HG03342 (cell line): Measurements from ENCODE around the gene COL3A1.
A peak's percentile ranks its signal among the peaks of the same experiment; 100 is the strongest.

ENCODE experiments used
- ATAC-seq: cut with Tn5 transposase; IDR thresholded peaks from one replicate; pipeline ENCODE4 v1.9.1; 2021; ENCODE audit warnings: mild to moderate bottlenecking, moderate library complexity; ENCODE audit not compliant: unreplicated experiment

Gene COL3A1

GRCh38 chr2:188975497-188976102, 1.4 kb downstream of the COL3A1 start:
- no peak for ATAC-seq

GRCh38 chr2:188976545-188977268, 2.5 kb downstream of the COL3A1 start:
- ATAC-seq, result no peak

GRCh38 chr2:188977317-188977716, 3.1 kb downstream of the COL3A1 start:
- ATAC-seq, result no peak

- peak; percentile 89 for ATAC-seq
Measured at GRCh38 chr2:188978291-188979081, 4.3 kb downstream of the COL3A1 start.

GRCh38 chr2:188979187-188980114, 5.3 kb downstream of the COL3A1 start:
- ATAC-seq, result peak; percentile 4

GRCh38 chr2:188983427-188984064, 9.4 kb downstream of the COL3A1 start:
- no peak for ATAC-seq

GRCh38 chr2:188984065-188984491, 9.9 kb downstream of the COL3A1 start:
- ATAC-seq, result no peak

- no peak for ATAC-seq
Measured at GRCh38 chr2:188984680-188985079, 10.5 kb downstream of the COL3A1 start.

GRCh38 chr2:188986839-188987238, 12.7 kb downstream of the COL3A1 start:
- no peak for ATAC-seq

GRCh38 chr2:188993247-188993646, 19.1 kb downstream of the COL3A1 start:
- ATAC-seq, result no peak

- ATAC-seq, result no peak
Measured at GRCh38 chr2:188997263-188997662, 23.1 kb downstream of the COL3A1 start.

- no peak for ATAC-seq
Measured at GRCh38 chr2:189000221-189000620, 26.0 kb downstream of the COL3A1 start.

- no peak for ATAC-seq
Measured at GRCh38 chr2:189002079-189002478, 27.9 kb downstream of the COL3A1 start.

GRCh38 chr2:189008555-189009262, 34.5 kb downstream of the COL3A1 start:
- ATAC-seq, result no peak

- no peak for ATAC-seq
Measured at GRCh38 chr2:189010536-189010935, 36.4 kb downstream of the COL3A1 start.

- no peak for ATAC-seq
Measured at GRCh38 chr2:189012351-189012750, 38.2 kb downstream of the COL3A1 start.

- ATAC-seq, result no peak
Measured at GRCh38 chr2:189013031-189013430, 38.9 kb downstream of the COL3A1 start.

- no peak for ATAC-seq
Measured at GRCh38 chr2:189013671-189014448, 39.7 kb downstream of the COL3A1 start.
